K562 (cell line): ENCODE results near the gene ENPP6. TPM values are rescaled to one million over a fixed set of nuclear protein-coding genes. Genes with fewer than 3 reads are reported as not detected.
A peak's percentile ranks its signal among the peaks of the same experiment; 100 is the strongest.

ENCODE experiments used
- ATAC-seq: fragments of 200-7000 bp; cut with Tn5 transposase; 3 replicates; pipeline ENCODE4 v1.9.1; 2020; ENCODE audit warnings: moderate library complexity
- BruUV-seq: library from RNA; stranded (reverse); fragments of 400-500 nt; replicated peaks from 2 replicates; lab custom pipeline; 2021; lab: Mats Ljungman, UMichigan
- CTCF ChIA-PET: fragments of 300-600 bp; formaldehyde crosslinking; extraction: SDS; loops from one replicate; lab custom pipeline; 2021; ENCODE audit warnings: low intra/inter-chr PET ratio; lab: Yijun Ruan, JAX
- POLR2A ChIA-PET: fragments of 300-600, 350-650 bp; sonication (Branson Sonifier 250); formaldehyde crosslinking; extraction: SDS; loops from one replicate; lab custom pipeline; 2021; ENCODE audit warnings: antibody characterized with exemption, inconsistent platforms; lab: Yijun Ruan, JAX
- DNase-seq, 4 experiments: peaks; one replicate each; pipeline versions ENCODE4 v3.0.0 to v3.0.0-alpha.2; 2011 to 2018; ENCODE audit warnings: low spot score in 3 of 4, mixed read lengths in 3 of 4; ENCODE audit errors: extremely low read depth in 1 of 4
- FAIRE-seq: peaks from 2 replicates; lab custom pipeline; 2011; peaks lifted over from hg19 to GRCh38; lab: Jason Lieb, UNC
- H2AFZ ChIP-seq: 2 replicates; pipeline ENCODE4 v1.6.0; 2011; ENCODE audit warnings: low read depth, low read length, control low read depth, inconsistent platforms
- H3K27ac ChIP-seq: fragments of 200-600 bp; 3 replicates; pipeline ENCODE4 v1.8.0; 2011; ENCODE audit warnings: low read depth, mild to moderate bottlenecking, control low read depth, inconsistent platforms, low read length, moderate library complexity, mixed read lengths; ENCODE audit errors: extremely low read depth
- H3K27me3 ChIP-seq, 2 experiments: fragments of 300-600 bp in 1 of 2; 2 replicates in 1 of 2; 3 replicates in 1 of 2; pipeline versions ENCODE4 v1.6.0 to v1.8.0; 2011; ENCODE audit warnings: inconsistent platforms in 2 of 2, low read length in 2 of 2, mild to moderate bottlenecking in 1 of 2, mixed read lengths in 1 of 2, moderate library complexity in 1 of 2; ENCODE audit not compliant: control insufficient read depth in 2 of 2, insufficient read depth in 2 of 2
- H3K36me3 ChIP-seq: fragments of 300-600 bp; 3 replicates; pipeline ENCODE4 v1.8.0; 2011; ENCODE audit warnings: mild to moderate bottlenecking, low read length, inconsistent platforms; ENCODE audit not compliant: control insufficient read depth, insufficient read depth
- H3K4me1 ChIP-seq, 2 experiments: fragments of 200-600 bp in 1 of 2; replicated peaks in 1 of 2; 2 replicates in 1 of 2; 3 replicates in 1 of 2; pipeline versions ENCODE4 v1.5.1 to v1.8.0; 2011; ENCODE audit warnings: inconsistent platforms in 2 of 2, low read length in 2 of 2, mild to moderate bottlenecking in 1 of 2, mixed read lengths in 1 of 2, moderate library complexity in 1 of 2; ENCODE audit not compliant: control insufficient read depth in 2 of 2, insufficient read depth in 2 of 2
- H3K4me2 ChIP-seq: 2 replicates; pipeline ENCODE4 v1.6.1; 2011; ENCODE audit warnings: low read length, control low read depth, inconsistent platforms, mixed read lengths; ENCODE audit not compliant: insufficient read depth
- H3K4me3 ChIP-seq: fragments of 200-600 bp; sonication (generic), shearing (Covaris generic); 2 replicates; pipeline ENCODE4 v1.5.1; 2016; ENCODE audit warnings: control low read depth, inconsistent platforms
- H3K79me2 ChIP-seq: fragments of 200-600 bp; 3 replicates; pipeline ENCODE4 v1.8.0; 2011; ENCODE audit warnings: low read length, inconsistent platforms; ENCODE audit not compliant: control insufficient read depth, insufficient read depth
- H3K9ac ChIP-seq, 2 experiments: 2 replicates each; pipeline versions ENCODE4 v1.6.0 to v1.6.1; 2011; ENCODE audit warnings: low read depth in 2 of 2, low read length in 2 of 2, control low read depth in 1 of 2, inconsistent platforms in 1 of 2, mild to moderate bottlenecking in 1 of 2, mixed read lengths in 1 of 2; ENCODE audit not compliant: insufficient read depth in 1 of 2
- H3K9me1 ChIP-seq: one replicate; pipeline ENCODE4 v1.6.0; 2011; ENCODE audit warnings: inconsistent platforms, mild to moderate bottlenecking, low read length, moderate library complexity; ENCODE audit not compliant: control insufficient read depth, insufficient read depth
- H3K9me3 ChIP-seq: replicated peaks from 2 replicates; pipeline ENCODE4 v1.5.1; 2011; ENCODE audit warnings: low read depth, low read length, inconsistent platforms; ENCODE audit not compliant: control insufficient read depth, insufficient read depth
- H4K20me1 ChIP-seq: replicated peaks from 2 replicates; pipeline ENCODE4 v1.6.1; 2011; ENCODE audit warnings: low read length, inconsistent platforms, mixed read lengths; ENCODE audit not compliant: control insufficient read depth, insufficient read depth
- CEBPB ChIP-seq: fragments of 450-650 bp; IDR thresholded peaks from 2 replicates; pipeline ENCODE4 v1.6.1; 2016; ENCODE audit warnings: missing genetic modification characterization, missing compliant biosample characterization
- CEBPG ChIP-seq, 3 experiments: fragments of 200-800 bp in 1 of 3; sonication (Bioruptor generic) in 1 of 3; sonication (generic) in 1 of 3; formaldehyde crosslinking in 1 of 3; IDR thresholded peaks in 2 of 3; conservative IDR thresholded peaks in 1 of 3; 2 replicates each; pipeline versions ENCODE4 v1.6.1 to v1.8.0; 2016 to 2022; ENCODE audit warnings: missing compliant biosample characterization in 2 of 3, missing genetic modification characterization in 2 of 3, mild to moderate bottlenecking in 1 of 3, missing genetic modification reagents in 1 of 3
- ELF2 ChIP-seq: fragments of 250-450 bp; sonication (Bioruptor Pico); IDR thresholded peaks from 2 replicates; pipeline ENCODE4 v1.5.0; 2021; ENCODE audit warnings: mild to moderate bottlenecking
- ILK ChIP-seq: fragments of 450-650 bp; IDR thresholded peaks from 2 replicates; pipeline ENCODE4 v1.6.1; 2016; ENCODE audit warnings: missing genetic modification characterization, low read depth, mild to moderate bottlenecking, missing compliant biosample characterization, moderate library complexity, borderline replicate concordance
- MAX ChIP-seq: sonication (generic); formaldehyde crosslinking; IDR thresholded peaks from 2 replicates; pipeline ENCODE4 v1.9.0; 2022; ENCODE audit warnings: mild to moderate bottlenecking, missing genetic modification reagents
- PHB ChIP-seq: fragments of 250-450 bp; sonication (Bioruptor Pico); IDR thresholded peaks from 2 replicates; pipeline ENCODE4 v1.5.0; 2021
- RBM39 ChIP-seq: fragments of 200-400 bp; formaldehyde crosslinking; optimal IDR thresholded peaks from 2 replicates; pipeline ENCODE3; 2018; ENCODE audit warnings: low read depth, low read length
- THRB ChIP-seq: fragments of 450-650 bp; formaldehyde crosslinking; conservative IDR thresholded peaks from 2 replicates; pipeline ENCODE4 v1.4.0; 2022; ENCODE audit warnings: mild to moderate bottlenecking, missing genetic modification characterization
- ZNF316 ChIP-seq: fragments of 450-650 bp; IDR thresholded peaks from 2 replicates; pipeline ENCODE4 v1.6.1; 2016
- ZNF444 ChIP-seq: fragments of 250-450 bp; sonication (Bioruptor Pico); IDR thresholded peaks from 2 replicates; pipeline ENCODE4 v1.4.0; 2020; ENCODE audit warnings: mild to moderate bottlenecking, moderate library complexity
- ZNF57 ChIP-seq: fragments of 450-650 bp; formaldehyde crosslinking; IDR thresholded peaks from 2 replicates; pipeline ENCODE4 v1.4.0; 2020; ENCODE audit warnings: mild to moderate bottlenecking, moderate library complexity
- WGBS: fragments of 100-300 bp; shearing (Covaris generic); methylation state at CpG from one replicate; pipeline ENCODE4 v1.1.6; 2016; ENCODE audit warnings: low coverage, mixed read lengths; ENCODE audit not compliant: insufficient coverage; ENCODE audit errors: missing lambda C conversion rate; 5-methylcytosine and 5-hydroxymethylcytosine counted together
- in situ Hi-C: fragments of 300-500 bp; cut with MboI; formaldehyde crosslinking; loops from 4 replicates; pipeline ENCODE4 v1.15.0; 2018; ENCODE audit warnings: inconsistent platforms, mixed read lengths
- intact Hi-C: fragments of 100-400 bp; cut with micrococcal nuclease; formaldehyde crosslinking; loops from 2 replicates; pipeline ENCODE4 v1.14.2; 2022
- polyA plus RNA-seq, 8 experiments: library from polyadenylated mRNA; depleted of rRNA in 4 of 8; stranded (reverse) in 5 of 8; unstranded in 3 of 8; fragments of >200 nt; fragmentation: Nextera tagmentation in 2 of 8; fragmentation: Illumina TruSeq in 1 of 8; extraction: Ambion mirVana in 2 of 8; extraction: Trizol in 1 of 8; gene quantifications; 2 replicates each; pipeline versions ENCODE4 v1.2.1 to v1.2.3, GENCODE V29; 2011 to 2014; ENCODE audit warnings: inconsistent platforms in 1 of 8, missing spikeins in 1 of 8
- total RNA-seq, 7 experiments: library from RNA; depleted of rRNA in 6 of 7; stranded (reverse); fragments of >200 nt in 6 of 7; fragmentation: Illumina TruSeq in 2 of 7; extraction: Trizol in 2 of 7; gene quantifications; 2 replicates each; pipeline versions ENCODE4 v1.2.1 to v1.2.3, GENCODE V29; 2011 to 2021; ENCODE audit warnings: low replicate concordance in 1 of 7

ENPP6 gene
- total and polyA plus RNA-seq, 9 of the 15 experiments (the other 6 are each of a cell fraction or from before 2014, with no cell fraction given): 0.29 TPM; not detected in 8

DNA sequence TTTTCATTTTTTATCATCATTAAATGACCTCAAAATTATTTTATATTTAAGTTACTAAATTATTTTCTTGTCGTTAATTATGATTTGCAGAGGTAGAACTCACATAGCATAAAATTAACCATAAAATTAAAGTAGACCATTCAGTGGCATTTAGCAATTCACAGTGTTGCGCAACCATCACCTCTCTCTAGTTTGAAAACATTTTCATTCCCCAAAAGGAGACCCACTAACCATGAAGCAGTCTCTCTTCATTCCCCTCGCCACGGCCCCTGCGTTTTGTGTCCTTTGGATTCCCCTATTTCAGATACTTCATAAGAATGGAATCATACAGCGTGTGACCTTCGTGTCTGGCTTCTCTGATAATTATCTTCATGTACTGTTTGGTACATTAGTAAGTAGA is 154.9 kb downstream of the ENPP6 start:
- intact Hi-C loops (no loop called here), in situ Hi-C loops (no loop called here)
- no peak for DNase-seq
- H3K79me2 ChIP-seq: no peaks in the 10 kb centered on the region
- ChIA-PET CTCF (no interaction called here), POLR2A (no interaction called here)
- no peak overlapping the region for H2AFZ ChIP-seq
- no peak for ATAC-seq
- no peaks in the 10 kb centered on the region for H3K4me1 ChIP-seq
- H3K9me1 ChIP-seq: no peaks in the 10 kb centered on the region
- no peaks in the 10 kb centered on the region for H4K20me1 ChIP-seq
- H3K9ac ChIP-seq: no peak overlapping the region
- 6% methylated on average over 7 of the region's 7 CpGs for WGBS
- no peak for FAIRE-seq
- H3K36me3 ChIP-seq: no peaks in the 10 kb centered on the region
- TF ChIP-seq CEBPB (tag) (peak; percentile 93), ILK (tag) (no peak), PHB (CRISPR knock-in tag) (no peak), ZNF57 (CRISPR knock-in tag) (no peak), RBM39 (no peak), ZNF444 (CRISPR knock-in tag) (no peak), MAX (no peak), CEBPG (CRISPR knock-in tag; IDR thresholded peaks at IDR 0.05) (peak; percentile 32; the same call in 1 of the 2 replicates), CEBPG (tag; conservative IDR thresholded peaks at IDR 0.05 in 1 of 2, IDR thresholded peaks at IDR 0.05 in 1 of 2) (peak; percentile 65 to 94), THRB (no peak), ELF2 (CRISPR knock-in tag) (no peak), ZNF316 (no peak)
- TF ChIP-seq, all 486 proteins: peak for 2
- BruUV-seq: no TSS peak
- H3K4me2 ChIP-seq: no peak overlapping the region
- H3K27ac ChIP-seq: no peak overlapping the region
- H3K4me3 ChIP-seq: no peak overlapping the region
- no peaks in the 10 kb centered on the region for H3K9me3 ChIP-seq
- H3K27me3 ChIP-seq: peaks cover 0 to 27% of the 10 kb centered on the region in 2 experiments; a peak in 4 of 5 replicates
